ENCODE measurements around the gene PIGN. TPM values are rescaled to one million over a fixed set of nuclear protein-coding genes. Genes with fewer than 3 reads are reported as not detected.

Gene PIGN
- total RNA-seq, 2 experiments from 2014 or later: 29.0 to 29.4 TPM

DNA sequence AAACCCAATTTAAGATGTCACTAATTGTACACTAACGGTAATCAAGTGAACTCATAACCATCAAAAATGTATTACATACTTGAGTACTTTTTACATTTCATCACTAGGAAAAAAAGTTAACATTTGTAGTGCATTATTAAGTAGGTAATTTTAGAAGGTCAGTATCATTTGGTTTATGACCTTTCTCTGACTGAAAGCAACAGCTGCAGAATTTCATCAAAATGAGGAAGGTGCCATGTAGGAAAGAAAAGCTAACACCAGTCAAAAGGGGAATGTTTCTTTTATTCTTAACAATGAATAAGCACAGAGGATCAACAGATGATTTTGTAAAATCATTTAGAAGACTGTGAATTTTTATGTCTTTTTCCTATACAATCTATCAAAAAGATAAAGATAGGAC is 79.0 kb downstream of the PIGN start:
- Mint-ChIP-seq H3K9me3 (ENCODE audit: low read depth) (no peaks in the 10 kb centered on the region), H3K4me3 (no peak overlapping the region), H3K4me1 (no peaks in the 10 kb centered on the region), H3K36me3 (ENCODE audit: low read depth) (peaks cover 4% of the 10 kb centered on the region), H3K27ac (no peak overlapping the region), H3K27me3 (no peaks in the 10 kb centered on the region)
- intact Hi-C loops (cut with DNase I, micrococcal nuclease): no loop called here
- ATAC-seq: no peak
- ChIA-PET POLR2A (no interaction called here), CTCF (no interaction called here)
- no peak for DNase-seq

DNA sequence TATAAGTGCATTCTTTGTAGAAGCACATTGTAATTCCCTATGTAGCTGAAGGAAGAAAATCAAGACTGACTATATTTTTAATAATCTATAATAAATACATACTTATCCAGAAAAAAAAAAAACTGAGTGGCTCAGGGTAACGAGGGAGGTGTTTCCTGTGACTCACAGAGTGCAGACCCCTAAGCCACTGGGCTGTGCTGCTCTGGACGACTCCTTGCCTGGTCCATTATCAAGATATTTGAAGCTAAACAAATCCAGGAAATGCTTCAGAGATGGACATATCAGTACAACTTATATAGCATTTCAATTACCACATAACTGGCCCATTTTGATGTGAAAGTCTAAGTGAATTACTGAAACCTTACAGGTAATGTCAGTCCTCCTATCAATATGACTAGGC is 80.6 kb downstream of the PIGN start:
- H3K4me1 Mint-ChIP-seq: peaks cover 4% of the 10 kb centered on the region
- intact Hi-C loops (cut with DNase I, micrococcal nuclease): no loop called here
- no peak overlapping the region for H3K27ac Mint-ChIP-seq
- no peak for ATAC-seq
- no peak overlapping the region for H3K4me3 Mint-ChIP-seq
- no peaks in the 10 kb centered on the region for H3K9me3 Mint-ChIP-seq (ENCODE audit: low read depth)
- H3K36me3 Mint-ChIP-seq (ENCODE audit: low read depth): peaks cover 9% of the 10 kb centered on the region
- CTCF ChIA-PET: interaction anchor here (0.6 to 1.0 kb wide), 2 partner anchors 72 to 470 kb away, joined by 3 to 4 read pairs; no protein-coding TSS in a partner anchor
- POLR2A ChIA-PET: no interaction called here
- DNase-seq: no peak
- H3K27me3 Mint-ChIP-seq: no peaks in the 10 kb centered on the region

DNA sequence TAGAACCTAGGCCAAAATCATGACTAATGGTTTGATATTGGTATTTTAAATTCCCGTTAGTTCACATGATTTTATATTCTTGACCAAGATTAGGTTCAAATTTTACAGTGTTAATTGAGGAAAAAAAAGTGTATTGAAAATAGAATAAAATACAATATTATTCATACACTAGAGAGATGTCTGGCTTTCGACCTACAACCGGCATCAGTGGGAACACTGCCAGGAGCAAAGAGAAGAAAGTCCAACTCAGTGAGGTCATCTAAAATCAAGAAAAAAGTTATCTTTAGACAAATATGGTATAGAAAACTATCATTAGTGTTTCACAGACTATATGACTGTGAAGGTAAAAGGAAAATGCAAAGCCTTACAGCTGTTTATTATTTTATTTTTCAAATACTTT is 81.5 kb downstream of the PIGN start:
- POLR2A ChIA-PET: no interaction called here
- Mint-ChIP-seq H3K9me3 (ENCODE audit: low read depth) (no peaks in the 10 kb centered on the region), H3K36me3 (ENCODE audit: low read depth) (peaks cover 12% of the 10 kb centered on the region), H3K4me3 (no peak overlapping the region), H3K27me3 (no peaks in the 10 kb centered on the region), H3K27ac (no peak overlapping the region), H3K4me1 (peaks cover 4% of the 10 kb centered on the region)
- intact Hi-C loops (cut with DNase I, micrococcal nuclease): no loop called here
- CTCF ChIA-PET: no interaction called here
- DNase-seq (no peak), ATAC-seq (no peak)

DNA sequence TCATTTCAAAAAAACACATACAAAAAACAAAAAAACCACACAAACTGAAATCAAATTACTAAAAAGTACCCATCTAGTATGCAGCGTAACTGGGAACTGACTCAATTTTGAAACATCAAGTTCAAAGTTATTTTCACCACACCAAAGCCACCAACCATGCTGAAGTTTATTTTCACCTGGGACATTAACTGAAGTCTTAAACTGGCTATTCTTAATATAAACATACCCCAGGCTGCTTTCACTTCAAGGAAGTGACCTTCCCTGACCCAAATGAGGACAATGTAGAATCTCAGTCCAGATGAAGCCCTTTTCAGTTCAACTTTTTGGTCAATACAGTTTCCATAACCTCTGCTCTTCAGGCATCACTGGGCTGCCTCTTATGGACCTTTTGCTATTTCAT is 84.6 kb downstream of the PIGN start:
- ATAC-seq: peak; percentile 12
- Mint-ChIP-seq H3K4me1 (peaks cover 10% of the 10 kb centered on the region), H3K27me3 (no peaks in the 10 kb centered on the region), H3K4me3 (no peak overlapping the region), H3K36me3 (ENCODE audit: low read depth) (peaks cover 39% of the 10 kb centered on the region), H3K9me3 (ENCODE audit: low read depth) (peaks cover 4% of the 10 kb centered on the region), H3K27ac (no peak overlapping the region)
- no peak for DNase-seq
- POLR2A ChIA-PET: no interaction called here
- intact Hi-C loops (cut with DNase I, micrococcal nuclease): no loop called here
- CTCF ChIA-PET: interaction anchor here (1.4 kb wide), 1 partner anchor 15 kb away, joined by 3 read pairs; no protein-coding TSS in a partner anchor

DNA sequence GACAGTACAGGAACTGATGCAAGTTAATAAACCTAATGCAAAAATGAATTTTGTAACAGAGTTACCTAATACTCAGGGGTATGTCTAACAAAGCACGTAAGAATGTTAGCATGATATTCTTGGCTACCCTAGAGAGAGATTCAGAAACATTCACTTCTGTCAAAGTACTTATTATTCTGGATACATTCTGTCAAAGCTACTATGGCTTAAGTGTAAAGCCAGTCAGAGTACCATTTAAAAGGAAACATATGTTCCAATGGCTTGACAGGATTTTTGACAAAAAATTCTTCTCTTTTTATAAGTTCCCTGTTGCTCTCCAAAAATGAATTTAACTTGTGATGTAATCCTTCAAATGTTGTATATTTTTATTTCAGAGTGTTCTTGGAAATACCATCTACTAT is 85.5 kb downstream of the PIGN start:
- Mint-ChIP-seq H3K4me3 (no peak overlapping the region), H3K27me3 (no peaks in the 10 kb centered on the region), H3K27ac (no peak overlapping the region), H3K36me3 (ENCODE audit: low read depth) (peaks cover 35% of the 10 kb centered on the region), H3K9me3 (ENCODE audit: low read depth) (peaks cover 4% of the 10 kb centered on the region), H3K4me1 (peaks cover 10% of the 10 kb centered on the region)
- no peak for DNase-seq
- CTCF ChIA-PET: interaction anchor here (1.0 kb wide), 1 partner anchor 30 kb away, joined by 3 read pairs; no protein-coding TSS in a partner anchor
- POLR2A ChIA-PET: no interaction called here
- intact Hi-C loops (cut with DNase I, micrococcal nuclease): no loop called here
- no peak for ATAC-seq

DNA sequence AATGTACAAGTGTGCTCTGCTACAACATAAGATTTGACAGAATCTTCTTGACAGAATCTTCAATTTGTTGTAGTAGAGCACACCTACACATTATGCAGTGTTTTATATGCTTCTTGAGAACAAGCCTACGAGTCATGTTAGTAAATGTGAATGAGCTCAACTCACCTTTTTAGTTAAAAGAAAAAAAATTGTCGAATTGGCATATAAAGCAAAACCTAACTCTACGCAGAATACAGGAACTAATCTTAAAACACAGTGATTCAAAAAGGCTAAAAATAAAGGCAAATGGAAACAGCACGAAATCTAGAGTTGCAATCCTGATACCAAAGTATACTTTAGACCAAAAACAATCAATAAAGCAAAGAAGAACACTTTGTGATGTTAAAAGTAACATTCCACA is 87.9 kb downstream of the PIGN start:
- H3K27ac Mint-ChIP-seq: no peak overlapping the region
- peaks cover 39% of the 10 kb centered on the region for H3K36me3 Mint-ChIP-seq (ENCODE audit: low read depth)
- H3K4me3 Mint-ChIP-seq: no peak overlapping the region
- peaks cover 10% of the 10 kb centered on the region for H3K4me1 Mint-ChIP-seq
- peaks cover 4% of the 10 kb centered on the region for H3K9me3 Mint-ChIP-seq (ENCODE audit: low read depth)
- no peak for ATAC-seq
- no peak for DNase-seq
- H3K27me3 Mint-ChIP-seq: no peaks in the 10 kb centered on the region
- ChIA-PET POLR2A (no interaction called here), CTCF (no interaction called here)
- intact Hi-C loops (cut with DNase I, micrococcal nuclease): no loop called here

DNA sequence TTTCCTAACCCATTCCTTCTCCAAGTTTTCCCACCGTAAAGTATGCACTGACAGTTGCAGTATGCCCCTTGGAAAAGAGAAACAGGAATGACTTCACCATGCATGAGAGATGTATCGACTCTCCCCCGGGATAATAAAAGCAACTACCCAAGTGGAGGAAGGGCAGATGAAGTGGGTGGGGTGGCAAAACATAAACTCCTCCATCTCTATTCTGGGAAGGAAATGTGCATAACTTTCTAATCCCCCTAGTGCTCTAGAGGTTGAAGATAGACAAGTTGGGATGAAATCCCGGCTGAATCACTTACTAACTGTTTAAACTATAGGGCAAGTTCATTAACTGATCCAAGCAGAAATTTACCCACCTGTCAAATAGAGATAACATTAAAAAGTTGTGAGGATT is 89.2 kb downstream of the PIGN start:
- CTCF ChIA-PET: no interaction called here
- Mint-ChIP-seq H3K4me1 (peaks cover 10% of the 10 kb centered on the region), H3K27me3 (no peaks in the 10 kb centered on the region), H3K27ac (no peak overlapping the region), H3K36me3 (ENCODE audit: low read depth) (peaks cover 39% of the 10 kb centered on the region), H3K9me3 (ENCODE audit: low read depth) (peaks cover 4% of the 10 kb centered on the region), H3K4me3 (no peak overlapping the region)
- intact Hi-C loops (cut with DNase I, micrococcal nuclease): no loop called here
- ATAC-seq (no peak), DNase-seq (no peak)
- POLR2A ChIA-PET: no interaction called here

DNA sequence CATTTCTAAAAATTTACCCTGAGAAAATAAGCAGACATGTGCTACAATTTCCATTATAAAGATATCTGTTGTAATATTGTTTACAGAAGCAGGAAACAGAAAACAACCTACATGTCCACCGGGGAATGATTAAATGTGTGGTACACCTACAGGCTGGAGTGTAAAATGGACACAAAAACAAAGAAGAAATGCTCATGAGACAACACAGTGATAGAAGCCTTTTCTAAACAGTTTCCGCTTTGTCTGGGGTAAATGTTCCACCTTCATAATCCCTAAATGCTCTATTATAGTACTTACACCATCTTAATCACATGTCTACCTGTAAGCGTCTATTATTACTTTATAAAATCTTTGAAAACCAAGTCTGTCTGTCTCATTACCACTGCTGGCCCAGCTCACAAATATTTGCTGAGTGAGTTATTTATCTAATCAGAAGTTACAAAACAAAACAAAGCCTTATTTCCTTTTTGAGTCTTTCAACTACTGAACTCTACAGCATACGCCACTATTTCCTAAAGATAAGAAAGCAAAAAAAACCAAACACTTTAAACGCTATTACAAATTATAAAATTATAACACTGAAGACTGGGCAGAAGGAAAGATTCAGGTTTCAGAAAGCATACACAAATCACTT is 95.3 kb downstream of the PIGN start:
- Mint-ChIP-seq H3K36me3 (ENCODE audit: low read depth) (peaks cover 11% of the 10 kb centered on the region), H3K27me3 (no peaks in the 10 kb centered on the region), H3K27ac (no peak overlapping the region), H3K4me3 (no peak overlapping the region), H3K9me3 (ENCODE audit: low read depth) (no peaks in the 10 kb centered on the region), H3K4me1 (peaks cover 21% of the 10 kb centered on the region)
- CTCF ChIA-PET: no interaction called here
- POLR2A ChIA-PET: no interaction called here
- intact Hi-C loops (cut with DNase I, micrococcal nuclease): no loop called here
- ATAC-seq: no peak
- DNase-seq: no peak

DNA sequence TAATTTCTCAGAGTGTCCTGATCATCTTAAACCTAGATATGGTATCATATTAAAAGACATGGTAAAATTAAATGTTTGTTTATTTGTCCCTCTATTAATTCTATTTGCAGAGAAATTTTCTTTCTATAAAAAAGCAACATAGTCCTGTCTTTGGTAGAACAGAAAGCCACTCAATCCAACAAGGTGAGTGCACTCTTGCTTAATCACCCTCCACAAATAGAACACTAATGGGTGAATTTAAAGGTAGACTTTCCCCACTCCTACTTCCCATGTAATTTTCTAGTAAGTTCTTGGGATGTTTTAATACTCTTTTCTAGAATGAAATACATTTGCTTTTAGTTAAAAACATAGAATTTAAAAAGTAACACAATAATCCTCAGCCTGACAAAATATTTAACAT is 97.7 kb downstream of the PIGN start:
- ChIA-PET POLR2A (no interaction called here), CTCF (no interaction called here)
- DNase-seq: no peak
- Mint-ChIP-seq H3K36me3 (ENCODE audit: low read depth) (peaks cover 14% of the 10 kb centered on the region), H3K9me3 (ENCODE audit: low read depth) (no peaks in the 10 kb centered on the region), H3K4me1 (peaks cover 22% of the 10 kb centered on the region), H3K27me3 (no peaks in the 10 kb centered on the region), H3K27ac (no peak overlapping the region), H3K4me3 (no peak overlapping the region)
- ATAC-seq: no peak
- intact Hi-C loops (cut with DNase I, micrococcal nuclease): no loop called here

DNA sequence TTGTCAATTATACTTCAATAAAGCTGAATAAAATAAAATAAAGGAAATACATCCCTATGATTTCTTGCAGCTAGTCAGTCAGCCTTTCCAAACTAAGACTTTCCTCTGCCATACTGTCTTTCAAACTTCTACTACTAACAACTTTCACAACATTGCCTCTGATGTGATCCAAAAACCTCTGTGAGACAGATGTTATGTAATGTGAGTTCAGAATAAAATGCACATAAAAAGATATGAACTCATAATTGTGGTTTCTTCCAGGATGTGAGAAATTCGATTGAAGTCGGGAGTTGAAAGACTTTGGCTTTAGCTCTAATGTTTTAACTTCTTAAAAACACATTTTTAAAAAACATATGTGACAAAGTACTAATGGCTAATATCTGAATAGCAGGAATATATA is 98.7 kb downstream of the PIGN start:
- intact Hi-C loops (cut with DNase I, micrococcal nuclease): no loop called here
- H3K36me3 Mint-ChIP-seq (ENCODE audit: low read depth): peaks cover 14% of the 10 kb centered on the region
- ATAC-seq: no peak
- H3K4me3 Mint-ChIP-seq: no peak overlapping the region
- DNase-seq: no peak
- H3K27me3 Mint-ChIP-seq: no peaks in the 10 kb centered on the region
- peaks cover 22% of the 10 kb centered on the region for H3K4me1 Mint-ChIP-seq
- no peaks in the 10 kb centered on the region for H3K9me3 Mint-ChIP-seq (ENCODE audit: low read depth)
- CTCF ChIA-PET: interaction anchor here (0.9 to 1.0 kb wide), 2 partner anchors 8 to 30 kb away, joined by 3 to 4 read pairs; no protein-coding TSS in a partner anchor
- POLR2A ChIA-PET: no interaction called here
- no peak overlapping the region for H3K27ac Mint-ChIP-seq

DNA sequence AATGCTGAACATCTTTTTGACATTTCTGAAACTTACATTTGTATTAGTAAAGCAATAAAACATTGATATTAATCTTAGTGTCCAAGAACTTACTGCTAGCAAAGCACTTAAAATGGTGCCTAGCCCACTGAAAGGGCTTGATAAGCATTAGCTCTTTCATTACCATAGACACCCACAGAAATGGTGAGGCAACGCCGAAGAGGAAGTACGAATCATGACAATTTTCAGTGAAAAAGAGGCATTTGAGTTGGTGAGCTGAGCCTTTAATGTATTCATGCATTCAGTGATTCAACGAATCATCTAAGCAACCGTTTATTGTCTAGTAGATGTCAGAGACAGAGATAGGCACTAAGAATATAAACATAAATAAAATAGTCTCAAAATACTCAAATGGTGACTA is 101.1 kb downstream of the PIGN start:
- no peak overlapping the region for H3K4me3 Mint-ChIP-seq
- H3K36me3 Mint-ChIP-seq (ENCODE audit: low read depth): peaks cover 22% of the 10 kb centered on the region
- CTCF ChIA-PET: no interaction called here
- peaks cover 27% of the 10 kb centered on the region for H3K4me1 Mint-ChIP-seq
- DNase-seq: peak; percentile 9
- intact Hi-C loops (cut with DNase I, micrococcal nuclease): no loop called here
- no peak overlapping the region for H3K27ac Mint-ChIP-seq
- POLR2A ChIA-PET: no interaction called here
- no peaks in the 10 kb centered on the region for H3K27me3 Mint-ChIP-seq
- ATAC-seq: no peak
- no peaks in the 10 kb centered on the region for H3K9me3 Mint-ChIP-seq (ENCODE audit: low read depth)

DNA sequence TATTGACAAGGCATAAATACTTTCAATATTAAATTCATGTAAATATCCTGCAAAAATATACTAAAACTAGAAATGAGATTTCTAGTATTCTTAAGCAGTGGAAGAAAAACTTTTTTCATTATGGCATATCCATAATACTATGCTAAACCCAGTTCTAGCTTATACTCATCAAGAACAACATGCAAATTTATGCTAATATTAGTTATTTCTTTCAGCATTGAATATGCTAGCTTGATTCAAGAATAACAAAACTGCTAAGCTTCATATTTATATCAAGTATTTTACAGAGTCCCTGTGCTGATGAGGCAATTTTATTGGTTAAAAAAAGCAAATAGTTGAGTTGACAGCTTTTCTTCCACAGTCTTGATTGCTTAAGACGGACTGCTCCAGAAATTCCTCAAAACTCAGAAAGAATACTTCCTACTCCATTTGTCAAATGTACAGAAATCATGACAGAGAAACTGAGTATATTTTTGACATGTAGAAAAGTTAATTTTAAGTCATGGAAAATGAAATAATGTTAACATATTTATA is 105.0 kb downstream of the PIGN start:
- ATAC-seq: no peak
- no peak overlapping the region for H3K27ac Mint-ChIP-seq
- POLR2A ChIA-PET: no interaction called here
- intact Hi-C loops (cut with DNase I, micrococcal nuclease): no loop called here
- H3K4me3 Mint-ChIP-seq: no peak overlapping the region
- no peaks in the 10 kb centered on the region for H3K27me3 Mint-ChIP-seq
- H3K9me3 Mint-ChIP-seq (ENCODE audit: low read depth): no peaks in the 10 kb centered on the region
- no peak for DNase-seq
- H3K4me1 Mint-ChIP-seq: peaks cover 9% of the 10 kb centered on the region
- H3K36me3 Mint-ChIP-seq (ENCODE audit: low read depth): peaks cover 16% of the 10 kb centered on the region
- CTCF ChIA-PET: no interaction called here

All from activated CD4-positive, alpha-beta T cell treated with anti-CD3 and anti-CD28 coated beads for 36 hours (primary cell).